ENCODE data around the gene IRAK2.

IRAK2 gene

GRCh38 chr3:10219737-10220136 is 55.0 kb downstream of the IRAK2 start:
- H3K4me3 ChIP-seq (ENCODE audit: low read depth, low read length) = no peak overlapping the region
- H2BK5ac ChIP-seq (ENCODE audit: low read depth, low read length, poor library complexity) = no peak overlapping the region
- no peaks in the 10 kb centered on the region for H3K79me2 ChIP-seq (ENCODE audit: control insufficient read depth, insufficient read depth, low read length, poor library complexity)
- H4K91ac ChIP-seq (ENCODE audit: low read depth, low read length) = no peak overlapping the region
- no peaks in the 10 kb centered on the region for H3K27me3 ChIP-seq (ENCODE audit: insufficient read depth, low read length)
- H3K79me1 ChIP-seq (ENCODE audit: low read length) = no peaks in the 10 kb centered on the region
- no peak overlapping the region for H3K27ac ChIP-seq (ENCODE audit: low read depth, low read length)
- no peak overlapping the region for H2BK12ac ChIP-seq (ENCODE audit: low read length)
- no peak overlapping the region for H4K8ac ChIP-seq (ENCODE audit: low read depth, low read length)
- no peak overlapping the region for H2AK5ac ChIP-seq (ENCODE audit: low read length)
- H3K9me3 ChIP-seq (ENCODE audit: insufficient read depth, low read depth, low read length) = peaks cover 7% of the 10 kb centered on the region
- H2BK120ac ChIP-seq (ENCODE audit: insufficient read depth, low read length, poor library complexity) = no peak overlapping the region
- H3K9ac ChIP-seq (ENCODE audit: low read length) = no peak overlapping the region
- WGBS (ENCODE audit: extremely low coverage, insufficient coverage, insufficient read length) = no CpG with 5 or more reads among the region's 9 CpGs
- no peak overlapping the region for H3K23ac ChIP-seq (ENCODE audit: low read length)
- no peak overlapping the region for H3K14ac ChIP-seq (ENCODE audit: low read length)
- H3K4me1 ChIP-seq (ENCODE audit: control insufficient read depth in 1 of 2, insufficient read depth in 2 of 2, low read length in 2 of 2) = peaks cover 0 to 4% of the 10 kb centered on the region in 2 experiments
- H2AFZ ChIP-seq (ENCODE audit: insufficient read depth, low read length, poor library complexity) = no peak overlapping the region
- H3K4me2 ChIP-seq (ENCODE audit: low read length) = no peak overlapping the region
- H3K36me3 ChIP-seq (ENCODE audit: control insufficient read depth in 1 of 2, insufficient read depth in 2 of 2, low read length in 2 of 2) = peaks cover 3% of the 10 kb centered on the region in 2 experiments
- DNase-seq = no peak
- no peak overlapping the region for H3K4ac ChIP-seq (ENCODE audit: low read depth, low read length)
- no peak overlapping the region for H4K12ac ChIP-seq (ENCODE audit: low read depth, low read length)
- no peak overlapping the region for H3K18ac ChIP-seq (ENCODE audit: low read length)

- Histone ChIP-seq H2AFZ (ENCODE audit: insufficient read depth, low read length, poor library complexity) (no peak overlapping the region), H3K4me3 (ENCODE audit: low read depth, low read length) (peak overlapping the region; percentile 17), H3K36me3 (ENCODE audit: control insufficient read depth in 1 of 2, insufficient read depth in 2 of 2, low read length in 2 of 2) (peaks cover 0 to 3% of the 10 kb centered on the region in 2 experiments), H2BK120ac (ENCODE audit: insufficient read depth, low read length, poor library complexity) (no peak overlapping the region), H3K14ac (ENCODE audit: low read length) (no peak overlapping the region), H3K79me2 (ENCODE audit: control insufficient read depth, insufficient read depth, low read length, poor library complexity) (no peaks in the 10 kb centered on the region), H3K9me3 (ENCODE audit: insufficient read depth, low read depth, low read length) (peaks cover under 1% of the 10 kb centered on the region), H2BK12ac (ENCODE audit: low read length) (no peak overlapping the region), H4K12ac (ENCODE audit: low read depth, low read length) (no peak overlapping the region), H3K9ac (ENCODE audit: low read length) (no peak overlapping the region), H2BK5ac (ENCODE audit: low read depth, low read length, poor library complexity) (no peak overlapping the region), H3K4me1 (ENCODE audit: control insufficient read depth in 1 of 2, insufficient read depth in 2 of 2, low read length in 2 of 2) (peaks cover 0 to 4% of the 10 kb centered on the region in 2 experiments), H3K4me2 (ENCODE audit: low read length) (no peak overlapping the region), H3K23ac (ENCODE audit: low read length) (no peak overlapping the region), H3K27ac (ENCODE audit: low read depth, low read length) (no peak overlapping the region), H4K8ac (ENCODE audit: low read depth, low read length) (no peak overlapping the region), H3K18ac (ENCODE audit: low read length) (no peak overlapping the region), H2AK5ac (ENCODE audit: low read length) (no peak overlapping the region), H3K79me1 (ENCODE audit: low read length) (no peaks in the 10 kb centered on the region), H3K4ac (ENCODE audit: low read depth, low read length) (no peak overlapping the region), H4K91ac (ENCODE audit: low read depth, low read length) (no peak overlapping the region), H3K27me3 (ENCODE audit: insufficient read depth, low read length) (no peaks in the 10 kb centered on the region)
- WGBS (ENCODE audit: extremely low coverage, insufficient coverage, insufficient read length) = no CpG with 5 or more reads among the region's 10 CpGs
- DNase-seq = no peak
These were observed 59.2 kb downstream of the IRAK2 start for GRCh38 chr3:10223676-10224639.

- H3K9ac ChIP-seq (ENCODE audit: low read length) = no peak overlapping the region
- H3K18ac ChIP-seq (ENCODE audit: low read length) = no peak overlapping the region
- H3K27me3 ChIP-seq (ENCODE audit: insufficient read depth, low read length) = no peaks in the 10 kb centered on the region
- DNase-seq = peak; percentile 54 to 78
- WGBS (ENCODE audit: extremely low coverage, insufficient coverage, insufficient read length) = no CpG with 5 or more reads among the region's 4 CpGs
- H2BK120ac ChIP-seq (ENCODE audit: insufficient read depth, low read length, poor library complexity) = no peak overlapping the region
- H2BK5ac ChIP-seq (ENCODE audit: low read depth, low read length, poor library complexity) = no peak overlapping the region
- H3K4me1 ChIP-seq (ENCODE audit: control insufficient read depth in 1 of 2, insufficient read depth in 2 of 2, low read length in 2 of 2) = no peaks in the 10 kb centered on the region
- no peak overlapping the region for H3K4me2 ChIP-seq (ENCODE audit: low read length)
- no peak overlapping the region for H4K8ac ChIP-seq (ENCODE audit: low read depth, low read length)
- no peak overlapping the region for H3K27ac ChIP-seq (ENCODE audit: low read depth, low read length)
- H2AFZ ChIP-seq (ENCODE audit: insufficient read depth, low read length, poor library complexity) = no peak overlapping the region
- no peaks in the 10 kb centered on the region for H3K79me2 ChIP-seq (ENCODE audit: control insufficient read depth, insufficient read depth, low read length, poor library complexity)
- H2BK12ac ChIP-seq (ENCODE audit: low read length) = no peak overlapping the region
- H3K14ac ChIP-seq (ENCODE audit: low read length) = no peak overlapping the region
- no peak overlapping the region for H3K23ac ChIP-seq (ENCODE audit: low read length)
- no peaks in the 10 kb centered on the region for H3K79me1 ChIP-seq (ENCODE audit: low read length)
- H3K4me3 ChIP-seq (ENCODE audit: low read depth, low read length) = no peak overlapping the region
- H4K12ac ChIP-seq (ENCODE audit: low read depth, low read length) = no peak overlapping the region
- peaks cover 0 to 3% of the 10 kb centered on the region in 2 experiments for H3K36me3 ChIP-seq (ENCODE audit: control insufficient read depth in 1 of 2, insufficient read depth in 2 of 2, low read length in 2 of 2)
- no peak overlapping the region for H3K4ac ChIP-seq (ENCODE audit: low read depth, low read length)
- no peaks in the 10 kb centered on the region for H3K9me3 ChIP-seq (ENCODE audit: insufficient read depth, low read depth, low read length)
- H4K91ac ChIP-seq (ENCODE audit: low read depth, low read length) = no peak overlapping the region
- no peak overlapping the region for H2AK5ac ChIP-seq (ENCODE audit: low read length)
These were observed 60.3 kb downstream of the IRAK2 start for GRCh38 chr3:10224794-10225665.

GRCh38 chr3:10226293-10226692 is 61.6 kb downstream of the IRAK2 start:
- Histone ChIP-seq H3K4me1 (ENCODE audit: control insufficient read depth in 1 of 2, insufficient read depth in 2 of 2, low read length in 2 of 2) (no peaks in the 10 kb centered on the region), H3K79me1 (ENCODE audit: low read length) (no peaks in the 10 kb centered on the region), H2AK5ac (ENCODE audit: low read length) (no peak overlapping the region), H3K9ac (ENCODE audit: low read length) (no peak overlapping the region), H3K27me3 (ENCODE audit: insufficient read depth, low read length) (no peaks in the 10 kb centered on the region), H3K23ac (ENCODE audit: low read length) (no peak overlapping the region), H3K4me3 (ENCODE audit: low read depth, low read length) (no peak overlapping the region), H4K12ac (ENCODE audit: low read depth, low read length) (no peak overlapping the region), H2BK5ac (ENCODE audit: low read depth, low read length, poor library complexity) (no peak overlapping the region), H4K91ac (ENCODE audit: low read depth, low read length) (no peak overlapping the region), H3K36me3 (ENCODE audit: control insufficient read depth in 1 of 2, insufficient read depth in 2 of 2, low read length in 2 of 2) (peaks cover 0 to 3% of the 10 kb centered on the region in 2 experiments), H2BK12ac (ENCODE audit: low read length) (no peak overlapping the region), H2BK120ac (ENCODE audit: insufficient read depth, low read length, poor library complexity) (no peak overlapping the region), H3K79me2 (ENCODE audit: control insufficient read depth, insufficient read depth, low read length, poor library complexity) (no peaks in the 10 kb centered on the region), H3K27ac (ENCODE audit: low read depth, low read length) (no peak overlapping the region), H2AFZ (ENCODE audit: insufficient read depth, low read length, poor library complexity) (no peak overlapping the region), H3K4ac (ENCODE audit: low read depth, low read length) (no peak overlapping the region), H3K18ac (ENCODE audit: low read length) (no peak overlapping the region), H3K14ac (ENCODE audit: low read length) (no peak overlapping the region), H4K8ac (ENCODE audit: low read depth, low read length) (no peak overlapping the region), H3K4me2 (ENCODE audit: low read length) (no peak overlapping the region), H3K9me3 (ENCODE audit: insufficient read depth, low read depth, low read length) (no peaks in the 10 kb centered on the region)
- no peak for DNase-seq
- whole genome bisulfite sequencing (ENCODE audit: extremely low coverage, insufficient coverage, insufficient read length) = no CpG with 5 or more reads among the region's 10 CpGs
